Caco-2 (cell line): ENCODE results near the gene TSHZ2. TPM values are rescaled to one million over a fixed set of nuclear protein-coding genes. Genes with fewer than 3 reads are reported as not detected.

ENCODE experiments used
- BruUV-seq: library from RNA; stranded (reverse); fragments of 400-500 nt; replicated peaks from 2 replicates; lab custom pipeline; 2021; lab: Mats Ljungman, UMichigan
- CTCF ChIA-PET: fragments of 300-600 bp; sonication (Branson Sonifier 250); formaldehyde crosslinking; loops from one replicate; lab custom pipeline; 2022; ENCODE audit warnings: antibody characterized with exemption; lab: Charles Lee
- POLR2A ChIA-PET: fragments of 300-600 bp; sonication (Branson Sonifier 250); formaldehyde crosslinking; loops from one replicate; lab custom pipeline; 2022; ENCODE audit warnings: antibody characterized with exemption; lab: Charles Lee
- DNase-seq, 2 experiments: peaks; one replicate each; pipeline versions ENCODE4 v3.0.0 to v3.0.0-alpha.2; 2020 to 2022
- H3K27me3 ChIP-seq: replicated peaks from 2 replicates; pipeline ENCODE4 v1.6.0; 2011; ENCODE audit warnings: low read length; ENCODE audit not compliant: control insufficient read depth, insufficient read depth
- H3K36me3 ChIP-seq: 2 replicates; pipeline ENCODE4 v1.5.1; 2011; ENCODE audit warnings: low read length; ENCODE audit not compliant: control insufficient read depth, insufficient read depth
- H3K4me1 ChIP-seq: fragments of 250-450 bp; sonication (Bioruptor Pico); 2 replicates; pipeline ENCODE4 v1.5.1; 2020; ENCODE audit warnings: mild to moderate bottlenecking
- H3K4me3 ChIP-seq: 2 replicates; pipeline ENCODE4 v1.5.1; 2011; ENCODE audit warnings: low read depth, mild to moderate bottlenecking, control low read depth, low read length
- H3K9me3 ChIP-seq: fragments of 250-450 bp; sonication (Bioruptor Pico); 2 replicates; pipeline ENCODE4 v1.5.1; 2020; ENCODE audit warnings: mild to moderate bottlenecking, moderate library complexity
- H3K27ac Mint-ChIP-seq: one replicate; pipeline ENCODE4 v1.8.0; 2022; ENCODE audit warnings: mixed read lengths; ENCODE audit not compliant: unreplicated experiment
- H3K27me3 Mint-ChIP-seq: one replicate; pipeline ENCODE4 v1.8.0; 2022; ENCODE audit warnings: mixed read lengths; ENCODE audit not compliant: insufficient read depth, unreplicated experiment
- H3K36me3 Mint-ChIP-seq: one replicate; pipeline ENCODE4 v1.8.0; 2022; ENCODE audit warnings: mild to moderate bottlenecking, mixed read lengths; ENCODE audit not compliant: insufficient read depth, unreplicated experiment
- H3K4me1 Mint-ChIP-seq: one replicate; pipeline ENCODE4 v1.8.0; 2022; ENCODE audit warnings: low read depth, mixed read lengths; ENCODE audit not compliant: unreplicated experiment
- H3K4me3 Mint-ChIP-seq: one replicate; pipeline ENCODE4 v1.8.0; 2022; ENCODE audit warnings: mild to moderate bottlenecking, moderate library complexity, mixed read lengths; ENCODE audit not compliant: unreplicated experiment
- H3K9me3 Mint-ChIP-seq: one replicate; pipeline ENCODE4 v1.8.0; 2022; ENCODE audit warnings: mixed read lengths; ENCODE audit not compliant: unreplicated experiment
- intact Hi-C: fragments of 100-400 bp; cut with micrococcal nuclease; formaldehyde crosslinking; loops from one replicate; pipeline ENCODE4 v1.10.0; 2022; ENCODE audit not compliant: unreplicated experiment
- total RNA-seq: library from RNA; stranded (reverse); gene quantifications from 2 replicates; pipeline ENCODE4 v1.2.3, GENCODE V29; 2022
- TF ChIP-seq, protein P1 (sequence below), 2 experiments: fragments of 200-600 bp in 1 of 2; IDR thresholded peaks; 1 replicate in 1 of 2; 2 replicates in 1 of 2; pipeline versions ENCODE4 v1.5.1 to v1.8.0; 2011 to 2022; ENCODE audit warnings: antibody characterized with exemption in 1 of 2, control low read depth in 1 of 2, inconsistent platforms in 1 of 2, low read depth in 1 of 2, low read length in 1 of 2, mild to moderate bottlenecking in 1 of 2, moderate library complexity in 1 of 2; ENCODE audit not compliant: insufficient read depth in 1 of 2, severe bottlenecking in 1 of 2, unreplicated experiment in 1 of 2

Gene TSHZ2
- total RNA-seq, 1 experiment from 2014 or later: 0.07 TPM

DNA sequence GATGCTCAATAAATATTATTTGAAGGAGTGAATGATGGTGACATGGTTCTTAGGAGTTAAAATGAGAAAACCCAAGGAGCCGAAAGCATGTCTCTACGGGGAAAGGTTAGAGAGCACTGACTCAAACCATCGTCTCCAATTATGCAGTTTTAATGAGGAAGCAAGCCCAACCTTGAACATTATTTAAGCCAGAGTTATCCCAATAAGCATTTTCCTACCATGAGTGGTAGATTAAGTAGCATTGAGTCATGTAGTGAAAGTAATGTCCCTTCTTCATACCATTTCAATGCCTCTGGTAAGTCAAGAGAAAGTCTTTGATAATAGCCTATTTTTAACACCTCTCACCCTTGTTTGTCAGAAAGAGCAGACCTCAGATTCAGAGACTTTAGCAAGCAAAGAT is 13.5 kb downstream of the TSHZ2 start:
- Histone ChIP-seq H3K4me3 (no peak overlapping the region), H3K27me3 (no peaks in the 10 kb centered on the region; the same call in 1 of the 2 replicates), H3K4me1 (no peaks in the 10 kb centered on the region), H3K36me3 (no peaks in the 10 kb centered on the region), H3K9me3 (no peaks in the 10 kb centered on the region)
- BruUV-seq: no TSS peak
- Mint-ChIP-seq H3K36me3 (no peaks in the 10 kb centered on the region), H3K4me3 (no peak overlapping the region), H3K27ac (no peak overlapping the region), H3K27me3 (peaks cover 19% of the 10 kb centered on the region), H3K4me1 (no peaks in the 10 kb centered on the region), H3K9me3 (no peaks in the 10 kb centered on the region)
- CTCF ChIA-PET: no interaction called here
- no peak for DNase-seq
- TF ChIP-seq, protein P1, sequence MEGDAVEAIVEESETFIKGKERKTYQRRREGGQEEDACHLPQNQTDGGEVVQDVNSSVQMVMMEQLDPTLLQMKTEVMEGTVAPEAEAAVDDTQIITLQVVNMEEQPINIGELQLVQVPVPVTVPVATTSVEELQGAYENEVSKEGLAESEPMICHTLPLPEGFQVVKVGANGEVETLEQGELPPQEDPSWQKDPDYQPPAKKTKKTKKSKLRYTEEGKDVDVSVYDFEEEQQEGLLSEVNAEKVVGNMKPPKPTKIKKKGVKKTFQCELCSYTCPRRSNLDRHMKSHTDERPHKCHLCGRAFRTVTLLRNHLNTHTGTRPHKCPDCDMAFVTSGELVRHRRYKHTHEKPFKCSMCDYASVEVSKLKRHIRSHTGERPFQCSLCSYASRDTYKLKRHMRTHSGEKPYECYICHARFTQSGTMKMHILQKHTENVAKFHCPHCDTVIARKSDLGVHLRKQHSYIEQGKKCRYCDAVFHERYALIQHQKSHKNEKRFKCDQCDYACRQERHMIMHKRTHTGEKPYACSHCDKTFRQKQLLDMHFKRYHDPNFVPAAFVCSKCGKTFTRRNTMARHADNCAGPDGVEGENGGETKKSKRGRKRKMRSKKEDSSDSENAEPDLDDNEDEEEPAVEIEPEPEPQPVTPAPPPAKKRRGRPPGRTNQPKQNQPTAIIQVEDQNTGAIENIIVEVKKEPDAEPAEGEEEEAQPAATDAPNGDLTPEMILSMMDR (IDR thresholded peaks at IDR 0.05; ENCODE audit: insufficient read depth in 1 of 2, low read depth in 1 of 2, low read length in 1 of 2, severe bottlenecking in 1 of 2, unreplicated experiment in 1 of 2): no peak
- POLR2A ChIA-PET: no interaction called here
- intact Hi-C loops: no loop called here

DNA sequence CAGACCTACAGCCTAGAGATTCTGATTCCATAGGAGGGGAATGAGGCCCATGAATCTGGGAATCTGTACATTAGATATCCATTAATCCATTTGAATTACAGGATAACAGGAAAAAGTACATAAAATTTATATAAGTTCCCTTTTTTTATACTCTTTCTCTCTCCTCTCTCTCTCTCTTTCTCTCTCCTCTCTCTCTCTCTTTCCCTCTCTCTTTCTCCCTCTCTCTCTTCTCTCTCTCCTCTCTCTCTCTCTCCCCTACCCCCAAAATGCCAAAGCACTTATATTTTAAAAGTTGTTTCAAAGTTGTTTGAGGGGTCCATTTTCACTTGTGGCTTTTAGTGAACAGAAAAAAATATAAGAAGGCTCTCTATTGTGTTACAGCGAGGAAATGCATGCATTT is 15.1 kb downstream of the TSHZ2 start:
- no peaks in the 10 kb centered on the region for H3K9me3 ChIP-seq
- Mint-ChIP-seq H3K36me3 (no peaks in the 10 kb centered on the region), H3K27ac (no peak overlapping the region), H3K9me3 (no peaks in the 10 kb centered on the region), H3K27me3 (peaks cover 19% of the 10 kb centered on the region), H3K4me1 (no peaks in the 10 kb centered on the region), H3K4me3 (no peak overlapping the region)
- CTCF ChIA-PET: no interaction called here
- H3K36me3 ChIP-seq: no peaks in the 10 kb centered on the region
- no TSS peak for BruUV-seq
- DNase-seq: no peak
- no peak overlapping the region for H3K4me3 ChIP-seq
- POLR2A ChIA-PET: no interaction called here
- no peaks in the 10 kb centered on the region; the same call in 1 of the 2 replicates for H3K27me3 ChIP-seq
- TF ChIP-seq, protein P1 (IDR thresholded peaks at IDR 0.05; ENCODE audit: insufficient read depth in 1 of 2, low read depth in 1 of 2, low read length in 1 of 2, severe bottlenecking in 1 of 2, unreplicated experiment in 1 of 2): no peak
- intact Hi-C loops: no loop called here
- H3K4me1 ChIP-seq: no peaks in the 10 kb centered on the region

DNA sequence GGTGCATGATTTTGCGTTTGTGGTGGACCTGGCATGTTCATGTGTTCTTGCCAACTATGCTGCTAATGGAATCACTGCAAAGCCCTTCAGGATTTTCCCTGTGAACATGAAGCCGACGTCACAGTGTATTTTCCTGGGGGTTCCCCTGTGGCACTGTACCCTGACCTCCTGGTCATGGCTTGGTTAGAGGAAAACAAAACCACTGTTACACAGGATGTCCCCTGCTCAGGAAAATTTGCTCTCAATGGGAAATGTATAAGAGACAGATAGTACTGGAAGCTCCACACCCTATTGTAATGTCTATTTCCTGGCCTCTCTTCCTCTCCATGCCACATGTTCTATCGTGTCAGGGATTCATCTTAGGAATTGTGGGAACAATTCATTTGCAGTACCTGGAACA is 19.7 kb downstream of the TSHZ2 start:
- DNase-seq: no peak
- H3K9me3 Mint-ChIP-seq: no peaks in the 10 kb centered on the region
- Histone ChIP-seq H3K4me1 (no peaks in the 10 kb centered on the region), H3K4me3 (no peak overlapping the region), H3K9me3 (no peaks in the 10 kb centered on the region), H3K27me3 (no peaks in the 10 kb centered on the region), H3K36me3 (no peaks in the 10 kb centered on the region)
- intact Hi-C loops: no loop called here
- CTCF ChIA-PET: no interaction called here
- H3K36me3 Mint-ChIP-seq: no peaks in the 10 kb centered on the region
- no TSS peak for BruUV-seq
- H3K27me3 Mint-ChIP-seq: peaks cover 10% of the 10 kb centered on the region
- no peak overlapping the region for H3K4me3 Mint-ChIP-seq
- POLR2A ChIA-PET: no interaction called here
- H3K27ac Mint-ChIP-seq: no peak overlapping the region
- TF ChIP-seq, protein P1 (IDR thresholded peaks at IDR 0.05; ENCODE audit: insufficient read depth in 1 of 2, low read depth in 1 of 2, low read length in 1 of 2, severe bottlenecking in 1 of 2, unreplicated experiment in 1 of 2): no peak
- no peaks in the 10 kb centered on the region for H3K4me1 Mint-ChIP-seq
